H9 (cell line): ENCODE data around the gene LRRTM1. TPM values are rescaled to one million over a fixed set of nuclear protein-coding genes. Genes with fewer than 3 reads are reported as not detected.

Experiments used
- DNase-seq: peaks from one replicate; pipeline ENCODE4 v3.0.0-alpha.2; 2017
- H2AFZ ChIP-seq: one replicate; pipeline ENCODE4 v1.6.1; 2013; ENCODE audit warnings: mild to moderate bottlenecking, low read length, control low read depth, moderate library complexity
- H2AK5ac ChIP-seq: 2 replicates; pipeline ENCODE4 v1.6.1; 2013; ENCODE audit warnings: low read length, control low read depth, mixed read lengths; ENCODE audit not compliant: insufficient read length
- H2BK120ac ChIP-seq: one replicate; pipeline ENCODE4 v1.6.1; 2013; ENCODE audit warnings: low read depth, mild to moderate bottlenecking, low read length, control low read depth, inconsistent platforms; ENCODE audit not compliant: poor library complexity, severe bottlenecking
- H2BK12ac ChIP-seq: 2 replicates; pipeline ENCODE4 v1.6.1; 2013; ENCODE audit warnings: low read length, control low read depth, mixed read lengths, low read depth; ENCODE audit not compliant: insufficient read length
- H2BK15ac ChIP-seq: 2 replicates; pipeline ENCODE4 v1.6.1; 2013; ENCODE audit warnings: low read depth, low read length, control low read depth
- H2BK20ac ChIP-seq: one replicate; pipeline ENCODE4 v1.6.1; 2013; ENCODE audit warnings: low read depth, mild to moderate bottlenecking, low read length, control low read depth, inconsistent platforms; ENCODE audit not compliant: poor library complexity, severe bottlenecking
- H2BK5ac ChIP-seq: 2 replicates; pipeline ENCODE4 v1.6.1; 2013; ENCODE audit warnings: low read length, control low read depth, mixed read lengths; ENCODE audit not compliant: insufficient read length
- H3K14ac ChIP-seq: 2 replicates; pipeline ENCODE4 v1.6.1; 2013; ENCODE audit warnings: low read length, control low read depth; ENCODE audit not compliant: insufficient read depth
- H3K18ac ChIP-seq: 2 replicates; pipeline ENCODE4 v1.6.1; 2013; ENCODE audit warnings: low read depth, mild to moderate bottlenecking, mixed read lengths, low read length, control low read depth; ENCODE audit not compliant: insufficient read length
- H3K23ac ChIP-seq: 2 replicates; pipeline ENCODE4 v1.6.1; 2013; ENCODE audit warnings: low read length, control low read depth, mixed read lengths, low read depth; ENCODE audit not compliant: insufficient read length
- H3K23me2 ChIP-seq: 2 replicates; pipeline ENCODE4 v1.6.1; 2013; ENCODE audit warnings: low read depth, mild to moderate bottlenecking, mixed read lengths, low read length, control low read depth; ENCODE audit not compliant: insufficient read length, poor library complexity, severe bottlenecking
- H3K27ac ChIP-seq: 2 replicates; pipeline ENCODE4 v1.5.1; 2013; ENCODE audit warnings: low read length, control low read depth, mixed read lengths, low read depth; ENCODE audit not compliant: insufficient read length
- H3K27me3 ChIP-seq: 2 replicates; pipeline ENCODE4 v1.6.1; 2013; ENCODE audit warnings: low read length, control low read depth, inconsistent platforms; ENCODE audit not compliant: insufficient read depth
- H3K4ac ChIP-seq: 2 replicates; pipeline ENCODE4 v1.6.1; 2013; ENCODE audit warnings: low read depth, mild to moderate bottlenecking, control low read depth, inconsistent platforms, low read length, moderate library complexity
- H3K4me1 ChIP-seq: 2 replicates; pipeline ENCODE4 v1.6.1; 2013; ENCODE audit warnings: low read length, control low read depth, inconsistent platforms; ENCODE audit not compliant: insufficient read depth
- H3K4me2 ChIP-seq: 2 replicates; pipeline ENCODE4 v1.6.1; 2013; ENCODE audit warnings: low read length, control low read depth, mixed read lengths; ENCODE audit not compliant: insufficient read length, insufficient read depth
- H3K56ac ChIP-seq: 2 replicates; pipeline ENCODE4 v1.6.1; 2013; ENCODE audit warnings: low read depth, mild to moderate bottlenecking, mixed read lengths, low read length, control low read depth; ENCODE audit not compliant: insufficient read length
- H3K79me1 ChIP-seq: 2 replicates; pipeline ENCODE4 v1.6.1; 2013; ENCODE audit warnings: low read depth, mild to moderate bottlenecking, moderate library complexity, low read length, control low read depth, inconsistent platforms; ENCODE audit not compliant: insufficient read depth, poor library complexity, severe bottlenecking
- H3K79me2 ChIP-seq: 2 replicates; pipeline ENCODE4 v1.6.1; 2013; ENCODE audit warnings: low read length, control low read depth, inconsistent platforms; ENCODE audit not compliant: insufficient read depth
- H3K9ac ChIP-seq: 2 replicates; pipeline ENCODE4 v1.6.1; 2013; ENCODE audit warnings: low read length, control low read depth, mixed read lengths; ENCODE audit not compliant: insufficient read length; ENCODE audit errors: extremely low read depth
- H3K9me3 ChIP-seq: one replicate; pipeline ENCODE4 v1.6.1; 2013; ENCODE audit warnings: low read depth, low read length, inconsistent platforms; ENCODE audit not compliant: control insufficient read depth
- H3T11ph ChIP-seq: one replicate; pipeline ENCODE4 v1.6.1; 2013; ENCODE audit warnings: mild to moderate bottlenecking, low read length, control low read depth, inconsistent platforms
- H4K20me1 ChIP-seq: one replicate; pipeline ENCODE4 v1.6.1; 2013; ENCODE audit not compliant: control insufficient read depth, insufficient read length, insufficient read depth
- H4K5ac ChIP-seq: 2 replicates; pipeline ENCODE4 v1.6.1; 2013; ENCODE audit warnings: low read depth, mild to moderate bottlenecking, mixed read lengths, low read length, control low read depth; ENCODE audit not compliant: insufficient read length
- H4K8ac ChIP-seq: replicated peaks from 2 replicates; pipeline ENCODE4 v1.6.1; 2013; ENCODE audit warnings: low read length, control low read depth, mixed read lengths, low read depth; ENCODE audit not compliant: insufficient read length
- H4K91ac ChIP-seq: 2 replicates; pipeline ENCODE4 v1.6.1; 2013; ENCODE audit warnings: low read depth, mild to moderate bottlenecking, moderate library complexity, mixed read lengths, low read length, control low read depth; ENCODE audit not compliant: insufficient read length
- H3K27ac Mint-ChIP-seq, 3 experiments: 2 replicates in 2 of 3; 3 replicates in 1 of 3; pipeline ENCODE4 v1.8.0; 2020 to 2021; ENCODE audit warnings: mixed read lengths in 3 of 3, mild to moderate bottlenecking in 1 of 3, moderate library complexity in 1 of 3
- H3K27me3 Mint-ChIP-seq: 2 replicates; pipeline ENCODE4 v1.8.0; 2021; ENCODE audit warnings: low read depth, mild to moderate bottlenecking, moderate library complexity, mixed read lengths
- H3K36me3 Mint-ChIP-seq, 3 experiments: 2 replicates in 2 of 3; 3 replicates in 1 of 3; pipeline ENCODE4 v1.8.0; 2020 to 2021; ENCODE audit warnings: low read depth in 3 of 3, mixed read lengths in 3 of 3; ENCODE audit not compliant: insufficient read depth in 1 of 3
- H3K4me1 Mint-ChIP-seq, 2 experiments: 2 replicates each; pipeline ENCODE4 v1.8.0; 2020; ENCODE audit warnings: mixed read lengths in 2 of 2
- H3K4me3 Mint-ChIP-seq, 2 experiments: 2 replicates in 1 of 2; 3 replicates in 1 of 2; pipeline ENCODE4 v1.8.0; 2020 to 2021; ENCODE audit warnings: mild to moderate bottlenecking in 2 of 2, mixed read lengths in 2 of 2, moderate library complexity in 1 of 2
- H3K9me3 Mint-ChIP-seq, 2 experiments: 2 replicates in 1 of 2; 3 replicates in 1 of 2; pipeline ENCODE4 v1.8.0; 2020; ENCODE audit warnings: mild to moderate bottlenecking in 2 of 2, mixed read lengths in 2 of 2, moderate library complexity in 1 of 2
- CTCF ChIP-seq: fragments of 200-600 bp; sonication (generic); conservative IDR thresholded peaks from 3 replicates; pipeline ENCODE4 v1.8.0; 2021; ENCODE audit warnings: antibody characterized with exemption, mild to moderate bottlenecking
- total RNA-seq: library from RNA; stranded (reverse); gene quantifications from 2 replicates; pipeline ENCODE4 v1.2.1, GENCODE V29; 2021

LRRTM1 gene
- total RNA-seq, 1 experiment from 2014 or later = 1.2 TPM

- H3K79me1 ChIP-seq = no peaks in the 10 kb centered on the region
- no peaks in the 10 kb centered on the region for H3K36me3 Mint-ChIP-seq
- H2BK15ac ChIP-seq = no peak overlapping the region
- no peak overlapping the region for H3K14ac ChIP-seq
- no peak overlapping the region for H3K23ac ChIP-seq
- no peaks in the 10 kb centered on the region for H3K23me2 ChIP-seq
- H3K4me3 Mint-ChIP-seq = no peak overlapping the region
- no peak overlapping the region for H4K5ac ChIP-seq
- no peak overlapping the region for H2AK5ac ChIP-seq
- no peak overlapping the region for H3K4ac ChIP-seq
- no peak overlapping the region for H4K91ac ChIP-seq
- no peak overlapping the region for H4K8ac ChIP-seq
- H3K27ac ChIP-seq = no peak overlapping the region
- no peaks in the 10 kb centered on the region for H3K27me3 ChIP-seq
- no peak overlapping the region for H2BK120ac ChIP-seq
- no peak overlapping the region for H3K4me2 ChIP-seq
- no peak for TF ChIP-seq CTCF
- no peaks in the 10 kb centered on the region for H3K9me3 ChIP-seq
- no peak for DNase-seq
- H3K18ac ChIP-seq = no peak overlapping the region
- H3K4me1 ChIP-seq = peaks cover 2% of the 10 kb centered on the region
- H2BK20ac ChIP-seq = no peak overlapping the region
- H2AFZ ChIP-seq = no peak overlapping the region
- no peak overlapping the region for H3K27ac Mint-ChIP-seq
- no peak overlapping the region for H2BK5ac ChIP-seq
- peaks cover 8 to 15% of the 10 kb centered on the region in 2 experiments for H3K4me1 Mint-ChIP-seq
- no peak overlapping the region for H2BK12ac ChIP-seq
- H3K9me3 Mint-ChIP-seq = no peaks in the 10 kb centered on the region
- no peak overlapping the region for H3T11ph ChIP-seq
- no peaks in the 10 kb centered on the region for H3K79me2 ChIP-seq
- no peaks in the 10 kb centered on the region for H4K20me1 ChIP-seq
- H3K27me3 Mint-ChIP-seq = no peaks in the 10 kb centered on the region
- H3K56ac ChIP-seq = no peak overlapping the region
- no peak overlapping the region for H3K9ac ChIP-seq
These were observed 44.4 kb upstream of the LRRTM1 start for GRCh38 chr2:80348953-80349352.
